HEK293T (cell line): ENCODE measurements around the gene RPL26.

Experiments
- CTCF ChIA-PET: fragments of 350-600 bp; formaldehyde crosslinking; extraction: SDS; loops from one replicate; lab custom pipeline; 2021; ENCODE audit warnings: antibody characterized with exemption, inconsistent platforms; lab: Yijun Ruan, JAX
- POLR2A ChIA-PET: fragments of 350-600 bp; formaldehyde crosslinking; extraction: SDS; loops from one replicate; lab custom pipeline; 2020; ENCODE audit warnings: antibody characterized with exemption, inconsistent platforms; lab: Yijun Ruan, JAX
- DNase-seq: peaks from one replicate; pipeline ENCODE4 v3.0.0; 2012; ENCODE audit warnings: mixed read lengths; ENCODE audit errors: extremely low spot score
- ARNT ChIP-seq: fragments of 450-650 bp; IDR thresholded peaks from 2 replicates; pipeline ENCODE4 v1.6.1; 2017; ENCODE audit warnings: mild to moderate bottlenecking
- BHLHE40 ChIP-seq: fragments of 450-650 bp; IDR thresholded peaks from 2 replicates; pipeline ENCODE4 v1.6.1; 2016; ENCODE audit warnings: mild to moderate bottlenecking, moderate library complexity, borderline replicate concordance
- CTBP1 ChIP-seq: fragments of 450-650 bp; IDR thresholded peaks from 2 replicates; pipeline ENCODE4 v1.6.1; 2016; ENCODE audit warnings: borderline replicate concordance
- ELF4 ChIP-seq: fragments of 450-650 bp; IDR thresholded peaks from 2 replicates; pipeline ENCODE4 v1.6.1; 2017; ENCODE audit warnings: antibody characterized with exemption
- FOXA1 ChIP-seq: fragments of 450-650 bp; IDR thresholded peaks from 2 replicates; pipeline ENCODE4 v1.6.1; 2016; ENCODE audit warnings: mild to moderate bottlenecking
- FOXK2 ChIP-seq: fragments of 450-650 bp; IDR thresholded peaks from 2 replicates; pipeline ENCODE4 v1.6.1; 2016; ENCODE audit warnings: mild to moderate bottlenecking
- FOXM1 ChIP-seq: fragments of 450-650 bp; IDR thresholded peaks from 2 replicates; pipeline ENCODE4 v1.6.1; 2017; ENCODE audit warnings: mild to moderate bottlenecking, borderline replicate concordance
- HDGF ChIP-seq: fragments of 450-650 bp; IDR thresholded peaks from 2 replicates; pipeline ENCODE4 v1.6.1; 2017; ENCODE audit warnings: antibody characterized with exemption, borderline replicate concordance
- L3MBTL2 ChIP-seq: fragments of 450-650 bp; conservative IDR thresholded peaks from 2 replicates; pipeline ENCODE4 v1.6.1; 2016; ENCODE audit warnings: mild to moderate bottlenecking
- LEF1 ChIP-seq: fragments of 450-650 bp; IDR thresholded peaks from 2 replicates; pipeline ENCODE4 v1.6.1; 2017; ENCODE audit warnings: mild to moderate bottlenecking, borderline replicate concordance
- NFRKB ChIP-seq: fragments of 450-650 bp; IDR thresholded peaks from 2 replicates; pipeline ENCODE4 v1.6.1; 2016; ENCODE audit warnings: mild to moderate bottlenecking, moderate library complexity
- PKNOX1 ChIP-seq: fragments of 450-650 bp; IDR thresholded peaks from 2 replicates; pipeline ENCODE4 v1.6.1; 2016
- SP1 ChIP-seq: fragments of 450-650 bp; IDR thresholded peaks from 2 replicates; pipeline ENCODE4 v1.6.1; 2017
- SUZ12 ChIP-seq: fragments of 450-650 bp; IDR thresholded peaks from 2 replicates; pipeline ENCODE4 v1.6.1; 2016; ENCODE audit warnings: mild to moderate bottlenecking
- TARDBP ChIP-seq: fragments of 450-650 bp; IDR thresholded peaks from 2 replicates; pipeline ENCODE4 v1.6.1; 2016
- ZNF384 ChIP-seq: fragments of 450-650 bp; IDR thresholded peaks from 2 replicates; pipeline ENCODE4 v1.6.1; 2016

RPL26 gene

GRCh38 chr17:8392674-8393469 lies 9.9 kb upstream of the RPL26 start:
- DNase-seq = no peak
- ChIA-PET POLR2A (interaction anchor here (0.6 to 2.3 kb wide), 4 partner anchors 10 to 201 kb away, joined by 3 to 6 read pairs (median 3); partner anchors contain the start of gene NDEL1), CTCF (no interaction called here)
- TF ChIP-seq SUZ12 (no peak), ELF4 (no peak)

GRCh38 chr17:8392274-8392673 lies 9.3 kb upstream of the RPL26 start:
- CTCF ChIA-PET = no interaction called here
- no peak for DNase-seq
- POLR2A ChIA-PET = interaction anchor here (0.7 to 2.3 kb wide), 4 partner anchors 9 to 200 kb away, joined by 3 to 6 read pairs (median 3); partner anchors contain the start of gene NDEL1
- TF ChIP-seq SP1 (no peak), BHLHE40 (no peak), HDGF (no peak), PKNOX1 (no peak), FOXA1 (no peak), FOXM1 (no peak), CTBP1 (no peak), NFRKB (no peak), ELF4 (no peak), SUZ12 (no peak), L3MBTL2 (no peak), ZNF384 (no peak), ARNT (no peak), TARDBP (no peak), FOXK2 (no peak), LEF1 (no peak)

- no peak for DNase-seq
- CTCF ChIA-PET = no interaction called here
- POLR2A ChIA-PET = interaction anchor here (0.7 to 2.3 kb wide), 3 partner anchors 8 to 44 kb away, joined by 3 to 6 read pairs (median 3); partner anchors contain the start of gene NDEL1
- TF ChIP-seq ARNT (no peak), TARDBP (no peak), CTBP1 (no peak), HDGF (no peak), FOXA1 (no peak), SP1 (no peak), L3MBTL2 (no peak), BHLHE40 (no peak), FOXK2 (no peak), FOXM1 (no peak), LEF1 (no peak), SUZ12 (no peak), ELF4 (no peak), ZNF384 (no peak), NFRKB (no peak), PKNOX1 (no peak)
These were observed 8.7 kb upstream of the RPL26 start for GRCh38 chr17:8391711-8392110.

- ChIA-PET POLR2A (interaction anchor here (0.7 to 1.2 kb wide), 2 partner anchors 19 to 48 kb away, joined by 3 read pairs; partner anchors contain the start of gene NDEL1), CTCF (interaction anchor here (0.9 kb wide), 1 partner anchor 398 kb away, joined by 3 read pairs; no protein-coding TSS in a partner anchor)
- TF ChIP-seq L3MBTL2 (no peak), CTBP1 (no peak), NFRKB (no peak), ZNF384 (no peak), FOXK2 (no peak), FOXA1 (no peak), BHLHE40 (no peak), ELF4 (no peak), ARNT (no peak), SP1 (no peak), PKNOX1 (no peak), FOXM1 (no peak), SUZ12 (no peak), TARDBP (no peak)
- no peak for DNase-seq
These were observed 5.1 kb upstream of the RPL26 start for GRCh38 chr17:8387914-8388651.

- ChIA-PET POLR2A (no interaction called here), CTCF (interaction anchor here (0.5 to 0.9 kb wide), 2 partner anchors 19 to 399 kb away, joined by 3 to 4 read pairs; no protein-coding TSS in a partner anchor)
- no peak for TF ChIP-seq LEF1
- no peak for TF ChIP-seq ARNT
- no peak for TF ChIP-seq ZNF384
- no peak for TF ChIP-seq SP1
- TF ChIP-seq NFRKB = no peak
- TF ChIP-seq PKNOX1 = no peak
- no peak for TF ChIP-seq SUZ12
- no peak for TF ChIP-seq FOXM1
- no peak for TF ChIP-seq HDGF
- no peak for TF ChIP-seq CTBP1
- no peak for TF ChIP-seq FOXK2
- TF ChIP-seq ELF4 = no peak
- no peak for TF ChIP-seq FOXA1
- TF ChIP-seq L3MBTL2 = no peak
- no peak for TF ChIP-seq BHLHE40
- no peak for TF ChIP-seq TARDBP
- no peak for DNase-seq
These were observed 3.8 kb upstream of the RPL26 start for GRCh38 chr17:8386841-8387240.
